Neural crest cell (in vitro differentiated cells): ENCODE measurements around the gene JAM3. TPM values are rescaled to one million over a fixed set of nuclear protein-coding genes. Genes with fewer than 3 reads are reported as not detected.
"Not testable (repeated sequence)": the region's sequence is repeated elsewhere in the genome, so short reads cannot be mapped to it uniquely, and the experiment has no call there.

Source experiments
- DNase-seq: peaks from one replicate; pipeline ENCODE4 v3.0.0; 2021; ENCODE audit warnings: low read depth, mixed read lengths, low spot score
- H3K27ac Mint-ChIP-seq: one replicate; pipeline ENCODE4 v1.8.0; 2021; ENCODE audit warnings: mild to moderate bottlenecking, mixed read lengths; ENCODE audit not compliant: unreplicated experiment
- H3K27me3 Mint-ChIP-seq: 2 replicates; pipeline ENCODE4 v1.8.0; 2021; ENCODE audit warnings: low read depth, mild to moderate bottlenecking, mixed read lengths
- H3K36me3 Mint-ChIP-seq: 2 replicates; pipeline ENCODE4 v1.8.0; 2021; ENCODE audit warnings: low read depth, mild to moderate bottlenecking, mixed read lengths
- H3K4me1 Mint-ChIP-seq: 2 replicates; pipeline ENCODE4 v1.8.0; 2021; ENCODE audit warnings: mixed read lengths
- H3K4me3 Mint-ChIP-seq: one replicate; pipeline ENCODE4 v1.8.0; 2021; ENCODE audit warnings: mild to moderate bottlenecking, mixed read lengths
- H3K9me3 Mint-ChIP-seq: 2 replicates; pipeline ENCODE4 v1.8.0; 2021; ENCODE audit warnings: mixed read lengths
- CTCF ChIP-seq: fragments of 200-600 bp; sonication (generic); conservative IDR thresholded peaks from 2 replicates; pipeline ENCODE4 v1.5.0; 2021; ENCODE audit warnings: antibody characterized with exemption, mild to moderate bottlenecking
- total RNA-seq: library from RNA; stranded (reverse); gene quantifications from 2 replicates; pipeline ENCODE4 v1.2.1, GENCODE V29; 2021

The JAM3 gene
- total RNA-seq, 1 donor from 2014 or later = 98.6 TPM

GRCh38 chr11:134072844-134073243, 4.0 kb downstream of the JAM3 start:
- no peaks in the 10 kb centered on the region for H3K36me3 Mint-ChIP-seq
- no peak for TF ChIP-seq CTCF
- H3K9me3 Mint-ChIP-seq = no peaks in the 10 kb centered on the region
- H3K4me1 Mint-ChIP-seq = peaks cover 61% of the 10 kb centered on the region
- H3K27ac Mint-ChIP-seq = peak overlapping the region; percentile 39
- no peak for DNase-seq
- peak overlapping the region; percentile 55 for H3K4me3 Mint-ChIP-seq
- peaks cover 3% of the 10 kb centered on the region for H3K27me3 Mint-ChIP-seq

- DNase-seq = no peak
- Mint-ChIP-seq H3K27me3 (no peaks in the 10 kb centered on the region), H3K4me1 (peaks cover 54% of the 10 kb centered on the region), H3K27ac (no peak overlapping the region), H3K9me3 (no peaks in the 10 kb centered on the region), H3K4me3 (no peak overlapping the region), H3K36me3 (peaks cover 6% of the 10 kb centered on the region)
- TF ChIP-seq CTCF = no peak
These were observed 5.5 kb downstream of the JAM3 start for GRCh38 chr11:134074346-134074745.

GRCh38 chr11:134074766-134075165, 5.9 kb downstream of the JAM3 start:
- H3K27ac Mint-ChIP-seq = no peak overlapping the region
- no peaks in the 10 kb centered on the region for H3K27me3 Mint-ChIP-seq
- TF ChIP-seq CTCF = no peak

GRCh38 chr11:134079317-134079716, 10.4 kb downstream of the JAM3 start:
- Mint-ChIP-seq H3K36me3 (peaks cover 40% of the 10 kb centered on the region), H3K27ac (no peak overlapping the region), H3K4me3 (no peak overlapping the region), H3K9me3 (peaks cover 17% of the 10 kb centered on the region), H3K4me1 (peaks cover 13% of the 10 kb centered on the region), H3K27me3 (peaks cover 3% of the 10 kb centered on the region)
- TF ChIP-seq CTCF = no peak
- DNase-seq = no peak

More at GRCh38 chr11:134074766-134075165, 5.9 kb downstream of the JAM3 start:
- no peak for DNase-seq
- Mint-ChIP-seq H3K36me3 (peaks cover 9% of the 10 kb centered on the region), H3K9me3 (peaks cover under 1% of the 10 kb centered on the region), H3K4me1 (peaks cover 51% of the 10 kb centered on the region), H3K4me3 (no peak overlapping the region)

- not testable (repeated sequence) for H3K4me3 Mint-ChIP-seq, DNase-seq, H3K4me1 Mint-ChIP-seq, H3K27me3 Mint-ChIP-seq, H3K27ac Mint-ChIP-seq
- peaks cover 40% of the 10 kb centered on the region for H3K36me3 Mint-ChIP-seq
- H3K9me3 Mint-ChIP-seq = peaks cover 17% of the 10 kb centered on the region
These were observed 12.4 kb downstream of the JAM3 start for GRCh38 chr11:134081258-134081657.

- H3K4me3 Mint-ChIP-seq = no peak overlapping the region
- peaks cover 40% of the 10 kb centered on the region for H3K36me3 Mint-ChIP-seq
- DNase-seq = no peak
- H3K4me1 Mint-ChIP-seq = no peaks in the 10 kb centered on the region
- TF ChIP-seq CTCF = no peak
- peaks cover 3% of the 10 kb centered on the region for H3K27me3 Mint-ChIP-seq
- H3K27ac Mint-ChIP-seq = no peak overlapping the region
- H3K9me3 Mint-ChIP-seq = peaks cover 17% of the 10 kb centered on the region
These were observed 14.1 kb downstream of the JAM3 start for GRCh38 chr11:134082990-134083389.
